GM19452 (cell line): Measurements from ENCODE around the gene IFT172.
"Not testable (repeated sequence)": the region's sequence is repeated elsewhere in the genome, so short reads cannot be mapped to it uniquely, and the experiment has no call there.

Experiments used
- ATAC-seq: cut with Tn5 transposase; IDR thresholded peaks from one replicate; pipeline ENCODE4 v1.9.1; 2021; ENCODE audit not compliant: unreplicated experiment

The IFT172 gene

GRCh38 chr2:27489498-27490397 is at the start of gene IFT172:
IFT172 (minus strand) TSS chr2:27489743; CDS start chr2:27489653, 90 bp downstream.
- ATAC-seq = peak; percentile 93

- not testable (repeated sequence) for ATAC-seq
Observed at GRCh38 chr2:27538839-27539450, 49.4 kb upstream of the IFT172 start.

- no peak for ATAC-seq
Observed at GRCh38 chr2:27537287-27537686, 47.7 kb upstream of the IFT172 start.

GRCh38 chr2:27531983-27532382 is 42.4 kb upstream of the IFT172 start:
- ATAC-seq = no peak

GRCh38 chr2:27527182-27527581 is 37.6 kb upstream of the IFT172 start:
- no peak for ATAC-seq

GRCh38 chr2:27522400-27522945 is 32.9 kb upstream of the IFT172 start:
- no peak for ATAC-seq

- ATAC-seq = no peak
Observed at GRCh38 chr2:27520316-27520715, 30.8 kb upstream of the IFT172 start.

GRCh38 chr2:27518782-27519113 is 29.2 kb upstream of the IFT172 start:
- no peak for ATAC-seq

GRCh38 chr2:27518113-27518781 is 28.7 kb upstream of the IFT172 start:
- ATAC-seq = no peak

GRCh38 chr2:27509326-27509725 is 19.8 kb upstream of the IFT172 start:
- ATAC-seq = no peak

GRCh38 chr2:27507293-27507692 is 17.8 kb upstream of the IFT172 start:
- no peak for ATAC-seq

GRCh38 chr2:27506587-27506986 is 17.0 kb upstream of the IFT172 start:
- no peak for ATAC-seq

- no peak for ATAC-seq
Observed at GRCh38 chr2:27502142-27502541, 12.6 kb upstream of the IFT172 start.

- no peak for ATAC-seq
Observed at GRCh38 chr2:27501042-27501441, 11.5 kb upstream of the IFT172 start.

- ATAC-seq = no peak
Observed at GRCh38 chr2:27498975-27499374, 9.4 kb upstream of the IFT172 start.

GRCh38 chr2:27497288-27497627 is 7.7 kb upstream of the IFT172 start:
- no peak for ATAC-seq

- no peak for ATAC-seq
Observed at GRCh38 chr2:27496357-27497287, 7.1 kb upstream of the IFT172 start, which contains the start of gene GCKR. GCKR (plus strand) TSS chr2:27496839; CDS start chr2:27496905, 66 bp downstream.

GRCh38 chr2:27495840-27496356 is 6.4 kb upstream of the IFT172 start:
- ATAC-seq = no peak

- ATAC-seq = no peak
Observed at GRCh38 chr2:27494944-27495554, 5.5 kb upstream of the IFT172 start, which contains the start of gene FNDC4. FNDC4 (minus strand) TSS chr2:27495200; CDS start chr2:27494679, 521 bp downstream.
